CD4-positive, alpha-beta T cell treated with Interleukin-17A for 4 hours (primary cell): ENCODE data around the gene CCDC102A.
"Not testable (repeated sequence)": the region's sequence is repeated elsewhere in the genome, so short reads cannot be mapped to it uniquely, and the experiment has no call there.

Experiments
- DNase-seq: peaks from one replicate; pipeline ENCODE4 v3.0.0-alpha.2; 2020; ENCODE audit warnings: mixed read lengths

CCDC102A gene

GRCh38 chr16:57564571-57565270 is 28.4 kb upstream of the CCDC102A start:
- no peak for DNase-seq

GRCh38 chr16:57563761-57564160 is 27.4 kb upstream of the CCDC102A start:
- no peak for DNase-seq

GRCh38 chr16:57563487-57563750 is 27.0 kb upstream of the CCDC102A start:
- no peak for DNase-seq

- DNase-seq = no peak
Measured at GRCh38 chr16:57562669-57563486, 26.5 kb upstream of the CCDC102A start.

- no peak for DNase-seq
Measured at GRCh38 chr16:57562066-57562465, 25.7 kb upstream of the CCDC102A start.

DNA sequence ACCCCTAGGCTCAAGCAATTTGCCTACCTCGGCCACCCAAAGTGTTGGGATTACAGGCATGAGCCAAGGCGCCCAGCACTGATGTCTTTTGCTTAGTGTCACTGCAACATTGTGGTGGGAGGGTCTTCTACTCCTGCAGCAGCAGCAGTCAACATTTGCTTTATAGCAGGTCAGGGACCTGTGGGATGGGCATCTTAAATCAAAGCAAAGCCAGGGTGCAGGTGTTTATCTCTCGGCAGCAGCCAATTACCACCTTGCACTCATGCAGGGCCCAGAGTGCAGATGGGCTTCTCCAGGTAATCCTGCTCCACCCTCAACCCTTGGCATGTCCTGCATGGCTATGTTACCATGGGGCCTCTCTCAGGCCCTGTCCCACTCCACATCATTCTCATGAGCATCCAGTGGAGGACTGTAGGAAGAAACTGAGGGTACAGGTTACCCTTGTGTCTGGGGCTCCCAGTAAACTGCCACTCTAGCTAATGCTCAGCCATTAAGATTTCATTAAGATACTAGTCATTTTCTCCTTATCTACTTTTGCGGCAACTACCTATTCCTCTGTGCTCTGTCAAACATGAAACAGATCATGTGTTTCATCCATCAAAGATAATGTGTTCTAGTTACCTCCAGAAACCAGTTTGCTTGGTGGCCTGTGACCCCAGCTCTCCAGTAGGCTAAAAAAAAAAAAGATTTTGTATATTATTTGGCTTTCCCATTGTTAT is 22.9 kb upstream of the CCDC102A start:
- DNase-seq = no peak

GRCh38 chr16:57556941-57557541 is 20.7 kb upstream of the CCDC102A start:
- no peak for DNase-seq

- no peak for DNase-seq
Measured at GRCh38 chr16:57555831-57556230, 19.5 kb upstream of the CCDC102A start.

DNA sequence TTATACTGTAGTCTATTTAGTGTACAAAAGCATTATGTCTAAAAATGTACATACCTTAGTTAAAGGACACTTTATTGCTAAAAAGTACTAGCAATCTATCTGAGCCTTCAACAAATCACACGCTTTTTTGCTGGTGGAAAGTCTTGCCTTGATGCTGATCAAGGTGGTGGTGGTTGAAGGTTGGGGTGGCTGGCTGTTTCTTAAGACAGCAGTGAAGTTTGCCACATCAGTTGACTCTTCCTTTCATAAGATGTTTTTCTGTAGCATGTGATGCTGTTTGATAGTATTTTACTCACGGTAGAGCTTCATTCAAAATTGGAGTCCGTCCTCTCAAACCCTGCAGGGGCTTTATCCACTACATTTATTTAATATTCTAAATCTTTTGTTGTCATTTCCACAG is 14.7 kb upstream of the CCDC102A start:
- no peak for DNase-seq

- DNase-seq = no peak
Measured at GRCh38 chr16:57549730-57550129, 13.4 kb upstream of the CCDC102A start.

DNA sequence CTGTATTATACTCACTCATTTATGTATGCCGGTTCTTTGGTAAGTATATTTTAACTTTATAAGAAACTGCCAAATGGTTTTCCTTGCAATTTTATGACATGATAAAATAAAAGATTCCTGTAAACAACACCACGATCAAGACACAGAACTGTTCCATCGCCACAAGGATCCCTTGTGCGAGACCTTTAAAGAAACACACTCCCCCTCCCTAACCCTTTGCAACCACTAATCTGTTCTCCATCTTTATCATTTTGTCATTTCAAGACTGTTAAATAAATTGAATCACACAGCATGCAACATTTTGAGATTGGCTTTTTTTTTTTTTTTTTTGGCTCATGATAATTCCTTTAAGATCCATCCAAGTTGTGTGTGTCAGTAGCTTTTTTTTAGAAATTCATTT is 12.0 kb upstream of the CCDC102A start:
- DNase-seq = no peak

DNA sequence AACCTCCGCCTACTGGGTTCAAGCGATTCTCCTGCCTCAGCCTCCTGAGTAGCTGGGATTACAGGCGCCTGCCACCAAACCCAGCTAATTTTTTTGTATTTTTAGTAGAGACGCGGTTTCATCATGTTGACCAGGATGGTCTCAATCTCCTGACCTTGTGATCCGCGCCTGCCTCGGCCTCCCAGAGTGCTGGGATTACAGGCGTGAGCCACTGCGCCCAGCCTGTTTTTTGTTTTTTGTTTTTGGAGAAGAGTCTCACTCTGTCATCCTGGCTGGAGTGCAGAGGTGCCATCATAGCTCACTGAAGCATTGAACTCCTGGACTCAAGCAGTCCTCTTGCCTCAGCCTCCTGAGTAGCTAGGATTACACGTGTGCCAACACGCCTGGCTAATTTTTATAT is 11.2 kb upstream of the CCDC102A start:
- not testable (repeated sequence) for DNase-seq

DNA sequence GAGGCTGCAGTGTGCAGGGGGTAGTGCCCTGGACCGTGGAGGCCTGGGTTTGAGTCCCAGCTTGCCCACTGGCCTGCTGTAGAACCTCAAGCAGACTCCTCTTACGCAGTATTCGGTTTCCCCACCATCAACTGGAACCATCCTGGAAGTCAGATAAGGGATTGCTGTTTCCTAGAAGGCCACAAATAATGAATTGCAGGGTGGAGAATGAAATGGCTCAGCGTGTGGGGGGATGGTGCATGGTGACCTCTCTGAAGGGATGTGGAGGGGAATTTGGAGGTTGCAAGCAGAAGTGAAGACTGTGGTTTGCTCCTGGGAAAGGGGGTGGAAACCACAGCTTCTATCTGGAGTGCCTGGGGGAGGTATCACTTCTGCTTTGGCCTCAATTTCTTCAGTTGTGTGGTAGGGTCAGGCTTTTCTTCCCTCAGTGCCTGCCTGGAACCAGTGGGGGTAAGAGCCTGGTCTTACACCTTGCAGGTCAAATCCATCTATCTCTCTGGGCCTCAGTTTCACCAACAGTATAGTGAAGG is 7.8 kb upstream of the CCDC102A start:
- no peak for DNase-seq

DNA sequence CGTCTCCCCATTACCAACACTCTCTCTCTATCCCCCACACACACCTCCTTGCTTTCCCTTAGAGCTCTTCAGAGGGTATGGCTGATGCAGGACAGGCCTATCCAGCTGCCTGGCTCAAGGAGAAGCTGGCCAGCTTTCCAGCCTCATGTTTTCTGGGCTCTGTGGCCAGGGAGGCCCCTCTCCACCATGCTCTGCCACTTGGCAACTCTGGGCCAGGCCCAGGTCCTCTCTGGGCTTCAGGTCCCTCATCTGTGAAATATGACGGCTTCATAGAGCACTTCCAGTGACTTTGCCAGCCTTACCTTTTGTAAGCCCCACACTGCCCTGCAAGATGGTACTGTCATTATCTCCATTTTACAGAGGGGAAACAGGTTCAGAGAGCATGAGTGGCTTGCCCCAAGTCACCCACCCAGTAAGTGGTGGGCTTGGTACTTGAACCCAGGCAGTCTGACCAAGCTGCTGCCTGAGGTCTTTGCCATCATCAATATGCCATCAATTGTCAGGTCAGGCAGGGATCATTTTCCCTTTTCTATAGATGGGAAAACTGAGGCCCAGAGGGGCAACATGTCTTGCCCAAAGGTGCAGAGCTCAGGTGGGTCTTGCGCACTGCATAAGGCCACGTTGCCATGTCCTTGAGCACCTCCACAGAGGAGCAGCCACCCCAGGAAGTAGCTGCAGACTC is 5.5 kb upstream of the CCDC102A start:
- DNase-seq = no peak

DNA sequence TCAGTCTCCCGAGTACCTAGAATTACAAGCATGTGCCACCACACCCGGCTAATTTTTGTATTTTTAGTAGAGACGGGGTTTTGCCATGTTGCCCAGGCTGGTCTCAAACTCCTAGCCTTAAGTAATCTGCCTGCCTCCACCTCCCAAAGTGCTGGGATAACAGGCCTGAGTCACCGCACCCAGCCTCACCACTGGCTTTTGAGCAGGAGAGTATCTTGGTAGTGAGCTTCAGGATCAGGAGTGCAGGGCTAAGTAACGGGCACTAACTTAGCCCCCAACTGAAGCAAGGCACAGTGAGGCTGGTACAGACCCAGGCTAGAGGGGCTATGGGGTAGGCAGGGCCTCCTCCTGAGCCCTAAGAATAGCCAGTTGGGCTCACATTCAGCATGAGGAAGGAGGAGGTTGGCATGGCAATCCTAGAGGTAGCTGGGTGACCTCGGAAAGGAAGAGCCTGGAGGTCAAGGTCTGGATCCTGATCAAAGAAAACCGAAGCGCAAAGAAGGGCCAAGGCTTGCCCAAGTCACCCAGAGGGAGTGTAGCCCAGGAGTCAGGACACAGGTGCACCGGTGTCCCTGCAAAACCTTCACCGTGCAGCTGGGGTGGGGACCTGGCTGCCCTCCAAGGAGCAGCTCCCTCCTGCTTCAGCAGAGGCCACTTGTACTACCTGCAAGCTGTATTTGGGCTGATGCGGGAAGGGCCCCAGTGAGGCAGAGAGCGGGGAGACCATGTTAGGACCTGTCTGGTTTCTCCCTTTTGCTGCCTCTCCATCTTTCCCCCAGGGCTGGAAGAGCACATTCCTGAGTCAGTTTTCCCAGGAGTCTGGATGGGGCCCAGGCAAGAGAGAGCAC is 4.8 kb upstream of the CCDC102A start:
- no peak for DNase-seq

- no peak for DNase-seq
Measured at GRCh38 chr16:57540387-57540786, 4.0 kb upstream of the CCDC102A start.

DNA sequence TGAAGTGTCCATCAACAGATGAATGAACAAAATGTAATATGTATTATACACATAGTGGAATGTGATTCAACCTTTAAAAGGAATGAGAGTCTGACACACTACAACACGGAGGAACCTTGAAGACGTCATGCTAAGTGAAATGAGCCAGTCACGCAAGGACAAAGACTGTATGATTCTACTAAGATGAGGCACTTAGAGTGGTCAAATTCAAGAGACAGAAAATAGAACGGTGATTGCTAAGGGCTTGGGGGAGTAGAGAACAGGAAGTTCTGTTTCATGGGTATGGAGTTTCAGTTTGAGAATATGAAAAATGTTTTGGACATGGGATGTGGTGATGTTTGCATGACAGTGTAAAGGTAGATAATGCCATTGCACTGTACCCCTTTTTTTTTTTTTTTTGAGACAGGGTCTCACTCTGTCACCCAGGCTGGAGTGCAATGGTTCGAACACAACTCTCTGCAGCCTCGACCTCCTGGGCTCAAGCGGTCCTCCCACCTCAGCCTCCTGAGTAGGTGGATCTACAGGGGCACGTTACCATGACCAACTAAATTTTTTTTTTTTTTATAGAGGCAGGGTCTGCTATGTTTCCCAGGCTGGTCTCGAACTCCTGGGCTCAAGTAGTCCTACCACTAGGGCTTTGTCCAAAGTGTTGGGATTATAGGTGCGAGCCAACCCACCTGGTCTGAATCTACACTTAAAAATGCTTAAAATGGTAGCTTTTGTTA is 2.9 kb upstream of the CCDC102A start:
- no peak for DNase-seq

DNA sequence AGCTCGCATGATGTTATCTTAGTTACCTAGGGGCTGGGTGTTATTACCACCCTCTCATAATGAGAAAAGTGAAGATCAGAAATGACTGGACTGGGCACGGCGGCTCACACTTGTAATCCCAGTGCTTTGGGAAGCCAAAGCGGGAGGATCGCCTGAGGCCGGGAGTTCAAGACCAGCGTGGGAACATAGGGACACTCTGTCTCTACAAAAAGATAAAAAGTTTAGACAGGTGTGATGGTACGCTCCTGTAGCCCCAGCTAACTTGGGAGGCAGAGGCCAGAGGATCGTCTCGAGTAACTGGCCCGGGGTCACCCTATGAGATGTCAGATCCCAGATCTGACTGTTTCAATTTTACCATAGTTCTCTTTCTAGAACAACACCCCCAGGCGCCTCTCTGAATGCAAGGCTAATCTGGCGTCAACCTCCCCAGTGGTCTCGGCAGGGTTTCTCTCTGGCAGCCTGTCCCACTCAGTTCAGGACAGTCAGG is 1.9 kb upstream of the CCDC102A start:
- no peak for DNase-seq

- no peak for DNase-seq
Measured at GRCh38 chr16:57537581-57538234, 1.3 kb upstream of the CCDC102A start.

DNA sequence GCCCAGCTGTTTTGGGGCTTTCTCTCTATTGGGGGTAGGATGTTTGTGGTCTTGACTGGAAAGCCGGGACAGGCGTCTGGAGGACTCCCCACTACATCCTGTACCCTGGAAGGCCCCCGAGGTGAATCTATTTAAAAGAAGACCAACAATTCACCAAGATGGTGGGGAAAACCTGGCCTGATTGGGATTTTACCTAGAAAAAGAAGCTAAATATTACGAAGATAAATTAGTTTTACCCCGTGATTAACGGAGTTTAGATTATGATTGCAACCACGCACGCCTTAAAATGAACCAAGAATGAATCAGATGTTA is 779 bp upstream of the CCDC102A start:
- no peak for DNase-seq
